CMK (cell line): ENCODE results near the gene IL18.
"Not testable (repeated sequence)": the region's sequence is repeated elsewhere in the genome, so short reads cannot be mapped to it uniquely, and the experiment has no call there.

Experiments
- DNase-seq: peaks from one replicate; pipeline ENCODE4 v3.0.0-alpha.2; 2010; ENCODE audit warnings: low read depth

The IL18 gene

GRCh38 chr11:112163875-112164685 lies at the start of gene IL18:
Gene IL18 (minus strand): TSS chr11:112164094. CDS start chr11:112155053, 9,041 bp downstream.
- no peak for DNase-seq

- no peak for DNase-seq
Measured at GRCh38 chr11:112212710-112213109, 48.8 kb upstream of the IL18 start.

DNA sequence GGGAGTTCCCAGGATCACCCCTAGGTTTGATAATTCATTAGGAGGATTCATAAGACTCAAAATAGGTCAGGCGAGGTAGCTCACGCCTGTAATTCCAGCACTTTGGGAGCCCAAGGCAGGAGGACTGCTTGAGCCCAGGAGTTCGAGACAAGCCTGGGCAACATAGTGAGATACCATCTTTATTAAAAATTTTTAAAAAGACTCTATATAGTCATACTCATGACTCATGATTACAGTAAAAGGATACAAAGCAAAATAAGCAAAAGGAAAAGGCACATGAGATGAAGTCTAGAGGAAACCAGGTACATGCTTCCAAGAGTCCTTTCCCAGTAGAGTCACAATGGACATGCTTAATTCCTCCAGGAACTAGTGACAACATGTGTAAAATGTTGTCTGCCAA lies 48.4 kb upstream of the IL18 start:
- DNase-seq, result no peak

GRCh38 chr11:112211536-112211935 lies 47.6 kb upstream of the IL18 start:
- DNase-seq, result no peak

DNA sequence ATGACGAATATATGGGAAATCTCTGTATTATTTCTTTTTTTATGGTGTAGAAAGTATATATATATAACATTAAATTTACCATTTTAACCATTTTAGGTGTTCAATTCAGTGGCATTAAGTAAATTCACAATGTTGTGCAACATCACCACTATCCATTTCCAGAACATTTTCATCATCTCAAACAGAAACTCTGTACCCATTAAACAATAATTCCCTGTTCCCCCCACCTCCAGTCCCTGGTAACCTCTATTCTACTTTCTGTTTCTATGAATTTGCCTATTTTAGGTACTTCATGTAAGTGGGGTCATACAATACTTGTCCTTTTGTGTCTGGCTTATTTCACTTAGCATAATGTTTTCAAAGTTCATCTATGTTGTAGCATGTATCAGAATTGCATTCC lies 47.0 kb upstream of the IL18 start:
- DNase-seq, result no peak

DNA sequence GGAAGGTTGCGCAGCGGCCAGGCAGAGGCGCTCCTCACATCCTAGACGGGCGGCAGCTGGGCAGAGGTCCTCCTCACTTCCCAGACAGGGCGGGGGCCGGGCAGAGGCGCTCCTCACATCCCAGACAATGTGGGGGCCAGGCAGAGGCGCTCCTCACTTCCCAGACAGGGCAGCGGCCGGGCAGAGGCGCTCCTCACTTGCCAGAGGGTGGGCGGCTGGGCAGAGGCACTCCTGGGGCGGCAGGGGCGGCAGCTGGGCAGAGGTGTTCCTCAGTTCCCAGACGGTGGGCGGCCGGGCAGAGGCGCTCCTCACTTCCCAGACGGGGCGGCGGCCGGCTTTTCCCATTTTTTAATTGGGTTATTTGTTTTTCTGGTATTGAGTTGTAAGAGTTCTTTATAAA lies 42.2 kb upstream of the IL18 start:
- no peak for DNase-seq

- no peak for DNase-seq
Measured at GRCh38 chr11:112200252-112200651, 36.4 kb upstream of the IL18 start.

DNA sequence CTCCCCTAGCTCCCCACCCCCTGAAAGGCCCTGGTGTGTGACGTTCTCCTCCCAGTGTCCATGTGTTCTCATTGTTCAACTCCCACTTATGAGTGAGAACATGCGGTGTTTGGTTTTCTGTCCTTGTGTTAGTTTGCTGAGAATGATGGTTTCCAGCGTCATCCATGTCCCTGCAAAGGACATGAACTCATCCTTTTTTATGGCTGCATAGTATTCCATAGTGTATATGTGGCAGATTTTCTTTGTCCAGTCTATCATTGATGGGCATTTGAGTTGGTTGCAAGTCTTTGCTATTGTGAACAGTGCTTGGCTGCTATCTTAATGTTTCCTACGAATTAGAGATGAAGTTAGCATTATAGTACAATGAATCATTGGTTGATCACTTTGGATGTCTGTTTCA lies 35.2 kb upstream of the IL18 start:
- not testable (repeated sequence) for DNase-seq

- DNase-seq, result no peak
Measured at GRCh38 chr11:112196519-112197087, 32.7 kb upstream of the IL18 start.

GRCh38 chr11:112195951-112196351 lies 32.1 kb upstream of the IL18 start:
- DNase-seq, result no peak

DNA sequence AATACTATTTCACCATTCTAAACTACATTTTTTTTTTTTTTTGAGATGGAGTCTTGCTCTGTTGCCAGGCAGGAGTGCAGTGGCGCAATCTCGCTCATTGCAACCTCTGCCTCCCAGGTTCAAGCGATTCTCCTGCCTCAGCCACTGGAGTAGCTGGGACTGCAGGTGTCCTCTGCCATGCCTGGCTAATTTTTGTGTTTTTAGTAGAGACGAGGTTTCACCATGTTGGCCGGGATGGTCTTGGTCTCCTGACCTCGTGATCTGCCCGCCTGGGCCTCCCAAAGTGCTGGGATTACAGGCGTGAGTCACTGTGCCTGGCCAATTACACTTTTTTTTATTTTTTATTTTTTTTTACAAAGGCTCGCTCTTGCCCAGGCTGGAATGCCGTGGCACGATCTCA lies 31.2 kb upstream of the IL18 start:
- not testable (repeated sequence) for DNase-seq

- no peak for DNase-seq
Measured at GRCh38 chr11:112186304-112186703, 22.4 kb upstream of the IL18 start.

DNA sequence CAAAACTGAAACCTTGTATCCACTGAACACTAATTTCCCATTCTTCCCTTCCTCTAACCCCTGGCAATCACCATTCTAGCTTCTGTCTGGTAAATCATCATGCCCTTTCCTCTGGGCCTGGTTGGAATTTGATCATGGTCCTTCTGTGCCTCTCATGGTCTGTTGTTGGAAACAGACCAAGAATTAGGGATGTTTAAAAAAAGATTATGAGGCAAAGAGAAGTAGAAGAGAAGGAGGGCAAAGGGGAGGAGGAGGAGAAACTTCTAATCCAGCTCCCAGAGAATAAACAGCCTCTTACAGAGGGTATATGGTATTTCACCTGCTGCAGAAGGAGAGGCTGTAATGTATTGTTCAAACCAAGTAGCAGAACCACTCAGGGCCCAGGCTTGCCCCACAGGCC lies 22.0 kb upstream of the IL18 start:
- DNase-seq, result no peak

- DNase-seq, result no peak
Measured at GRCh38 chr11:112182867-112183266, 19.0 kb upstream of the IL18 start.

DNA sequence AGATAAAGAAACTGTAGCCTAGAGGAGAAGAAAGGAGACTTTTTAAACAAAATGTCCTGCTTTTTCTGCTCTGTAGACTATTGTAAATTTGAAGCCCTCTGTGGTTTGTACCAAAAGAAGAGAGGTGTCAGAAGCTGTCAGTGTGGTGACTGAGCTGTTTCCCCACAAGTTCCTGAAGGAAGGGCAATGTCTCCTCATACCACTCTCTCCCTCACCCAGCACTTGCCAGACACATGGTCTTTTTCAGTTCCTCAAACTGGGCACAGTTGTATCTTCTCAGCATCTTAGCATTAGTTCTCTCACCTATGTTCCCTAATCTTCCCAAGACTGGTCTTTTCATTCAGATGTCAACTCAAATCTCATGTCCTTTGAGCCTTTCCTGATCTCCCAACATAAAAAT lies 15.7 kb upstream of the IL18 start:
- DNase-seq, result no peak

DNA sequence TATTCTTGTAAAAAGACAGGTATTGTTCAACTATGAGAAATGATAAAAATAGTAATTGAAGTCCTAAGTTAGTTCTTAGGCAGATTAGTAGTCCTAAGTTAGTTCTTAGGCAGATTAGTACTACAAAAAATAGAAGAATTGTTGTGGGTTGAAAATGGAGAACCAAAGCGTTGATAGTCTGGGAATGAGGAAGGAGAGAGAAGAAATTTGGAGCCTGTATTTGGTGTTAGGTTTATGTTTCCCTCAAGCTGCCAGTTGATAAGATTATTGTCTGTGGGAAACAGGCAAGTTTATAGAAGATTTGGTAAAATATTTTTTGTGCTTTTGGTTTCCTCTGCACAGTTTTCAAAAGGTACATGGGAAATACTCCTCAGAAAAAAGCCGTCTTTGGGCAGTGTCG lies 15.0 kb upstream of the IL18 start:
- no peak for DNase-seq

DNA sequence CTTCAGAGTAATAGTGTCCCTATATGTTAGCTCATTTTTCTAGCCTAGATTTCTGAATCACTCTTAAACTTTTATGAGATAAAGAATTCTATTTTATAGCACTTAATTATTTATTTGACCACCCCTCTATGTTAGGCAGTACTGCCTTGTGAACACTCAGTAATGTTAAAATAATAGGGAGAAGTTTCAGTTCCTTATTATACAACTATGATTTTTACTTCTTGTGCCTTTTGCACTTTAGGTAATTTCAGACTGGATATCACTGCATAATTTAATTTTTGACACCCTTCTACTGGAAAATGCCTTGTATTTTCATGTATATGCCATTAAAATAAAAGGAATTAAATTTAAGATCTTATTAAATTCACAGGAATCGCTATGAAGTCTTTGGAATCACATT lies 14.5 kb upstream of the IL18 start:
- DNase-seq, result no peak

GRCh38 chr11:112177589-112177988 lies 13.7 kb upstream of the IL18 start:
- no peak for DNase-seq

- no peak for DNase-seq
Measured at GRCh38 chr11:112176077-112176476, 12.2 kb upstream of the IL18 start.

DNA sequence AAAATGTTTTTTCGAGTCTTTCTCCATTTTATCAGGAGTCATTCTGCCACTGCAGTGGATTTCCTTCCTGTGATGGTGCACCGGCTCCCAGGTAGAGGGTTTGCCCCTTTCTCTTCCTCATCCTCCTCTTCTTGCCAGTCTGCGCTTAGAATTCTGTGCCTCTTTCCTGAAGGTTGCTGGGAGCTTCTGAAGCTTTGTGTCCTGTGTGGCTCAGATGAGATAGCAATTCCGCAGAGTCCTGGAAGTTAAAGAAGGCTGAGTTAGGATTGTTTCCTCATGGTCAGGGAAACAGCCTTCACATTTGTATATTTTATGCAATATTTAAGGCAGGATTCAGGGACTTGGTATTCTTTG lies 11.7 kb upstream of the IL18 start:
- no peak for DNase-seq

GRCh38 chr11:112174789-112175598 lies 11.1 kb upstream of the IL18 start, which contains the start of gene BCO2:
Gene BCO2 (plus strand): TSS chr11:112175512. CDS start chr11:112175602, 90 bp downstream.
- DNase-seq, result no peak

DNA sequence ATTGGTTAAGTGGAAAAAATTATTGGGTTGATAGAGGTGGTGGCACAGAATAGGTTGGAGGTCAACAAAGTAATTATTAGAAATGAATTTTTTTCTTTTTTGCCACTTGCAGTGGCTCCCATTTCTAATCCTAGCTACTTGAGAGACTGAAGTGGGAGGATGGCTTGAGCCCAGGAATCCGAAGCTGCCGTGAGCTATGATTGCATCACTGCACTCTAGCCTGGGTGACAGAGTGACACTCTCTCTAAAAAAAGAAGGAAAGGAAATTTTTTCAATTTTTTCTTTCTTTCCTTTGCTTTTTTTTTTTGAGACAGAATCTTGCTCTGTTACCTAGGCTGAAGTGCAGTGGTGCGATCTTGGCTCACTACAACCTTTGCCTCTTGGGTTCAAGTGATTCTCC lies 9.3 kb upstream of the IL18 start:
- DNase-seq, result no peak

DNA sequence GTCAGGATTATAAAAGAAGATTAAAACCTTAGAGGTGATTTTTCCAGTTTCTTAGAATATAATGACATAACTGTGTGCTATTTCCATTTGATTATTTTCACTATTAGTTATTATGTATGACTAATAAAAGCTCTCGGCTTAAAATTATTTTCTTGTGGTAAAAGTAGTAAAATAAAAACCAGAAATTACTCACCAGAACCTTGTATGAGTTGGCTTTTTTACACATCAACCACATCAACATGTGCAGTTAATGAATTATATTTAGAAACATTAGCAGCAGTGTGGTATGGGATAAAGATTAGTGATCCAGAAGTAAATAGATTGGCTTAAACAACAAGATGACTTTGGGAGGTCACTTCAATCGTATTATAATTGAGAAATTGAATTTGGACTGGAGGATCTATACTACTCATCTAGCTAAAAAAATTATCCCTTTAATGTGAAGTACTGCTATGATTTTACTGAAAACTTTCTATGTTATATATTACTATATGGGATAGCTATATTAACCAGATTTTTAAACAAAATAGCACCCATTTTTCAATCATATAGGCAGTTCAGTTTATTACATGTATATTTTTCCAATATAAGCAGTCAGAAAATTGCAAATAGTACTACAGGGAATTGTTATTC lies 8.6 kb upstream of the IL18 start:
- no peak for DNase-seq
